Common myeloid progenitor, CD34-positive (primary cell): ENCODE data around the gene ZCCHC17.
"Not testable (repeated sequence)": the region's sequence is repeated elsewhere in the genome, so short reads cannot be mapped to it uniquely, and the experiment has no call there.

Source experiments
- CTCF ChIA-PET: fragments of 350-600 bp; sonication (Branson Sonifier 250); formaldehyde crosslinking; loops from one replicate; lab custom pipeline; 2021; ENCODE audit warnings: antibody characterized with exemption; lab: Charles Lee
- POLR2A ChIA-PET: fragments of 350-600 bp; sonication (Branson Sonifier 250); formaldehyde crosslinking; loops from one replicate; lab custom pipeline; 2021; ENCODE audit warnings: antibody characterized with exemption; lab: Charles Lee
- DNase-seq, 3 donors: peaks; one replicate each; pipeline versions ENCODE4 v3.0.0 to v3.0.0-alpha.2; 2013
- H3K27ac ChIP-seq, 2 experiments: 1 replicate in 1 of 2; 2 replicates in 1 of 2; pipeline ENCODE4 v1.7.0; 2013; ENCODE audit warnings: inconsistent platforms in 2 of 2, low read length in 2 of 2, mild to moderate bottlenecking in 2 of 2, low read depth in 1 of 2, moderate library complexity in 1 of 2; ENCODE audit not compliant: severe bottlenecking in 2 of 2, insufficient read depth in 1 of 2, poor library complexity in 1 of 2
- H3K27me3 ChIP-seq, 5 experiments: replicated peaks in 2 of 5; 1 replicate in 3 of 5; 2 replicates in 2 of 5; pipeline versions ENCODE4 v1.6.1 to v1.7.0; 2013; ENCODE audit warnings: low read length in 4 of 5, mild to moderate bottlenecking in 2 of 5, moderate library complexity in 2 of 5, inconsistent platforms in 1 of 5; ENCODE audit not compliant: insufficient read depth in 5 of 5, control insufficient read depth in 4 of 5
- H3K36me3 ChIP-seq, 4 experiments: 1 replicate in 2 of 4; 2 replicates in 2 of 4; pipeline versions ENCODE4 v1.6.1 to v1.7.0; 2013; ENCODE audit warnings: low read length in 3 of 4, control low read depth in 1 of 4, mild to moderate bottlenecking in 1 of 4; ENCODE audit not compliant: control insufficient read depth in 4 of 4, insufficient read depth in 4 of 4
- H3K4me1 ChIP-seq, 4 experiments: 1 replicate in 3 of 4; 2 replicates in 1 of 4; pipeline versions ENCODE4 v1.6.1 to v1.7.1; 2013; ENCODE audit warnings: low read length in 3 of 4, mild to moderate bottlenecking in 3 of 4, control low read depth in 1 of 4, inconsistent platforms in 1 of 4, moderate library complexity in 1 of 4; ENCODE audit not compliant: control insufficient read depth in 4 of 4, insufficient read depth in 4 of 4; ENCODE audit errors: control extremely low read depth in 1 of 4
- H3K4me3 ChIP-seq, 7 experiments: 1 replicate in 4 of 7; 2 replicates in 3 of 7; pipeline versions ENCODE4 v1.5.1 to v1.7.0; 2013; ENCODE audit warnings: mild to moderate bottlenecking in 7 of 7, low read length in 6 of 7, moderate library complexity in 6 of 7, inconsistent platforms in 2 of 7, low read depth in 2 of 7, control low read depth in 1 of 7; ENCODE audit not compliant: insufficient read depth in 4 of 7, control insufficient read depth in 1 of 7; ENCODE audit errors: extremely low read depth in 1 of 7
- H3K9me3 ChIP-seq, 5 experiments: 1 replicate in 4 of 5; 2 replicates in 1 of 5; pipeline versions ENCODE4 v1.6.1 to v1.7.1; 2013; ENCODE audit warnings: low read length in 4 of 5, mild to moderate bottlenecking in 2 of 5, inconsistent platforms in 1 of 5, low read depth in 1 of 5, moderate library complexity in 1 of 5; ENCODE audit not compliant: control insufficient read depth in 4 of 5, insufficient read depth in 2 of 5; ENCODE audit errors: control extremely low read depth in 1 of 5
- WGBS: methylation state at CpG from one replicate; pipeline ENCODE4 v1.1.5; 2013; ENCODE audit not compliant: insufficient coverage; 5-methylcytosine and 5-hydroxymethylcytosine counted together

Gene ZCCHC17

DNA sequence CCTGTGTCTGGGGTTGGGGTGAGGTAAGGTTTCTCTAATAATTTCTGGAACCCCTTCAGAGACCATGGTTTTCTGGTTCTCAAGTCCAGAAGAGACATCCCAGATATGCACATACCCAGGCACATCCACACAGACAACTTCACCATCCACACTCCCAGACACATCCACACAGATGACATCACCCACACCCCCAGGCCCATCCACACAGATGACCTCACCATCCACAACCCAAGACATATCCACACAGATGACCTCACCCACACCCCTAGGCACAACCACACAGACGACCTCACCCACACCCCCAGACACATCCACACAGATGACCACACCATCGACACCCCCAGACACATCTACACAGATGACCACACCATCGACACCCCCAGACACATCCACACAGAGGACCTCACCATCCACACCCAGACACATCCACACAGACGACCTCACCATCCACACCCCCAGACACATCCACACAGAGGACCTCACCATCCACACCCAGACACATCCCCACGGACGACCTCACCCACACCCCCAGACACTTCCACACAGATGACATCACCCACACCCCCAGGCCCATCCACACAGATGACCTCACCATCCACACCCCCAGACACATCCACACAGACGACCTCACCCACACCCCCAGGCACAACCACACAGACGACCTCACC lies 89.9 kb downstream of the ZCCHC17 start:
- POLR2A ChIA-PET, DNase-seq, H3K4me3 ChIP-seq, H3K27ac ChIP-seq, H3K27me3 ChIP-seq, H3K9me3 ChIP-seq, H3K4me1 ChIP-seq, H3K36me3 ChIP-seq: not testable (repeated sequence)
- WGBS: 75% methylated on average over 2 of the region's 8 CpGs
- CTCF ChIA-PET: interaction anchor here (1.2 kb wide), 1 partner anchor 8 kb away, joined by 4 read pairs; no protein-coding TSS in a partner anchor

- Histone ChIP-seq H3K27ac (no peak overlapping the region), H3K4me3 (no peak overlapping the region), H3K4me1 (no peaks in the 10 kb centered on the region), H3K27me3 (no peaks in the 10 kb centered on the region), H3K9me3 (no peaks in the 10 kb centered on the region), H3K36me3 (no peaks in the 10 kb centered on the region)
- ChIA-PET CTCF (no interaction called here), POLR2A (no interaction called here)
- 94% methylated on average over 4 of the region's 10 CpGs for WGBS
- DNase-seq: no peak
These were observed 90.8 kb downstream of the ZCCHC17 start for GRCh38 chr1:31387612-31388011.

GRCh38 chr1:31389616-31390015 lies 92.8 kb downstream of the ZCCHC17 start:
- H3K27ac ChIP-seq: no peak overlapping the region
- no peaks in the 10 kb centered on the region for H3K9me3 ChIP-seq
- DNase-seq: no peak
- 100% methylated on average over 1 of the region's 7 CpGs for WGBS
- no peak overlapping the region for H3K4me3 ChIP-seq
- POLR2A ChIA-PET: no interaction called here
- peaks cover 4 to 5% (median 5%) of the 10 kb centered on the region in 4 experiments for H3K4me1 ChIP-seq
- no peaks in the 10 kb centered on the region for H3K36me3 ChIP-seq
- CTCF ChIA-PET: interaction anchor here (2.3 to 2.4 kb wide), 2 partner anchors 33 to 159 kb away, joined by 12 to 13 read pairs; no protein-coding TSS in a partner anchor
- no peaks in the 10 kb centered on the region for H3K27me3 ChIP-seq

- peaks cover 4 to 10% (median 8%) of the 10 kb centered on the region in 4 experiments for H3K4me1 ChIP-seq
- H3K9me3 ChIP-seq: no peaks in the 10 kb centered on the region
- ChIA-PET CTCF (interaction anchor here (0.6 to 2.4 kb wide), 4 partner anchors 29 to 159 kb away, joined by 3 to 13 read pairs (median 8); no protein-coding TSS in a partner anchor), POLR2A (no interaction called here)
- no peaks in the 10 kb centered on the region for H3K27me3 ChIP-seq
- H3K36me3 ChIP-seq: no peaks in the 10 kb centered on the region
- no peak overlapping the region for H3K27ac ChIP-seq
- no peak for DNase-seq
- H3K4me3 ChIP-seq: no peak overlapping the region
- 98% methylated on average over 5 of the region's 7 CpGs for WGBS
These were observed 93.2 kb downstream of the ZCCHC17 start for GRCh38 chr1:31390071-31390470.

- peaks cover 4 to 22% (median 11%) of the 10 kb centered on the region in 4 experiments for H3K4me1 ChIP-seq
- no peaks in the 10 kb centered on the region for H3K9me3 ChIP-seq
- no peak for DNase-seq
- no peaks in the 10 kb centered on the region for H3K27me3 ChIP-seq
- no peaks in the 10 kb centered on the region for H3K36me3 ChIP-seq
- POLR2A ChIA-PET: no interaction called here
- H3K27ac ChIP-seq: no peak overlapping the region
- CTCF ChIA-PET: interaction anchor here (1.2 to 10.1 kb wide), 5 partner anchors 12 to 166 kb away, joined by 3 to 104 read pairs (median 10); no protein-coding TSS in a partner anchor
- no peak overlapping the region for H3K4me3 ChIP-seq
These were observed 96.6 kb downstream of the ZCCHC17 start for GRCh38 chr1:31393463-31393862.

DNA sequence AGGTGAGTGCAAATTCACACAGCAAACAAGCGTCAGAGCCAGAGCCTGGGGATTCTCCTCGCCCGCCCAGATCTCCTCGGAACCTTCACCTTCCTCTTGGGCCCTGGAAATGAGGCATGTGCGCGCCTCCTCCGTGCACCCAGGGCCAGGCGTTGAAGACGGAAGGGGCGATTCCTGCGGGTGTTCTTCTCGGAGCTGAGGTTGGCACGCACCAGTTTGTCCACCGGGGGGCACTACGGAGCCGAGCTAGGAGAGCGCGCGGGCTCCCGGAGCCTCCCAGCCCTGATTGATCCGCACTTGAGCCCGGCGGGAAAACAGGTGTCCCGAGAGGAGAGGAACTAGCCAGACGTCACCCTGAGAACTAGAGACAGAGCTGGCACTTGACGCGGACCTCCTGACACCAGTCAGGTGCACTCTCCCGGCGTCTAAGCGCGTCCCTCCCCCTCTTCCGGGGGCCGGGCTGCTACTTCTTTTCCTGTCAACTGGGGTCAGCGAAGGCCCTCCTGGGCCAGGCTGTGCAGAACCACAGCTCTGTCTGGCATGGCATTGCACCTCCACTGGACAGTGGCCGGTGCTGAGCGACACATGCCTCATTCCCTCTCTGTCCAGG lies 97.9 kb downstream of the ZCCHC17 start:
- Histone ChIP-seq H3K27me3 (no peaks in the 10 kb centered on the region), H3K9me3 (no peaks in the 10 kb centered on the region), H3K36me3 (no peaks in the 10 kb centered on the region), H3K4me1 (peaks cover 4 to 22% (median 11%) of the 10 kb centered on the region in 4 experiments), H3K4me3 (peak overlapping the region; percentile 23 to 82 (median 58)), H3K27ac (no peak overlapping the region)
- 3% methylated on average over 34 of the region's 36 CpGs for WGBS
- ChIA-PET POLR2A (interaction anchor here (0.5 kb wide), 1 partner anchor 195 kb away, joined by 3 read pairs; no protein-coding TSS in a partner anchor), CTCF (interaction anchor here (0.7 to 10.1 kb wide), 23 partner anchors 8 to 250 kb away, joined by 3 to 104 read pairs (median 3); partner anchors contain the start of gene PEF1)
- DNase-seq: peak; percentile 75 to 82 (median 80)
